Sigmoid colon (tissue), 7 donors: ENCODE data around the gene GGT6. TPM values are rescaled to one million over a fixed set of nuclear protein-coding genes. Genes with fewer than 3 reads are reported as not detected.

Source experiments
- DNase-seq: peaks from one replicate; pipeline ENCODE4 v3.0.0-alpha.2; 2019
- H3K27ac ChIP-seq, 4 donors: fragments of 200-600 bp; sonication (generic); one replicate each; pipeline ENCODE4 v1.5.1; 2016 to 2019; ENCODE audit warnings: mild to moderate bottlenecking in 1 of 4
- H3K27me3 ChIP-seq, 3 donors: fragments of 200-600 bp; sonication (generic); one replicate each; pipeline ENCODE4 v1.5.1; 2019; ENCODE audit warnings: mild to moderate bottlenecking in 1 of 3
- H3K36me3 ChIP-seq, 4 donors: fragments of 200-600 bp; sonication (generic); one replicate each; pipeline ENCODE4 v1.5.1; 2016 to 2019
- H3K4me1 ChIP-seq, 4 donors: fragments of 200-600 bp; sonication (generic); one replicate each; pipeline ENCODE4 v1.5.1; 2017 to 2019
- H3K4me3 ChIP-seq, 4 donors: fragments of 200-600 bp; sonication (generic); one replicate each; pipeline ENCODE4 v1.5.1; 2017 to 2019; ENCODE audit warnings: mild to moderate bottlenecking in 2 of 4, moderate library complexity in 1 of 4
- H3K9me3 ChIP-seq, 4 donors: fragments of 200-600 bp in 3 of 4; sonication (generic) in 3 of 4; one replicate each; pipeline versions ENCODE4 v1.5.1 to v1.6.1; 2013 to 2019
- EP300 ChIP-seq, 4 donors: sonication (generic); formaldehyde crosslinking; IDR thresholded peaks; one replicate each; pipeline ENCODE4 v1.6.1; 2017; ENCODE audit warnings: antibody characterized with exemption in 4 of 4
- POLR2A ChIP-seq, 2 donors: fragments of 450-650 bp; IDR thresholded peaks; one replicate each; pipeline ENCODE4 v1.6.1; 2016; ENCODE audit warnings: antibody characterized with exemption in 2 of 2, mild to moderate bottlenecking in 2 of 2, moderate library complexity in 2 of 2
- POLR2AphosphoS5 ChIP-seq, 4 donors: sonication (generic); formaldehyde crosslinking; IDR thresholded peaks; one replicate each; pipeline ENCODE4 v1.6.1; 2017; ENCODE audit warnings: antibody characterized with exemption in 4 of 4
- WGBS, 2 donors: extraction: QIAGEN DNeasy Blood & Tissue Kit; methylation state at CpG; one replicate each; pipeline ENCODE4 v1.1.7; 2013; 5-methylcytosine and 5-hydroxymethylcytosine counted together
- intact Hi-C: fragments of 100-400 bp; cut with DNase I; formaldehyde crosslinking; loops from one replicate; pipeline ENCODE4 v1.15.1; 2023
- polyA plus RNA-seq, 3 donors: library from polyadenylated mRNA; stranded (reverse); fragments of 200-250 nt; gene quantifications; one replicate each; pipeline ENCODE4 v1.2.3, GENCODE V29; 2013
- total RNA-seq, 4 donors: library from RNA; depleted of rRNA; stranded (reverse); fragments of >200 nt; gene quantifications; one replicate each; pipeline ENCODE4 v1.1.0, GENCODE V29; 2016
- TF ChIP-seq, protein P1 (sequence below), 4 experiments: fragments of 450-650 bp in 3 of 4; fragments of 200-600 bp in 1 of 4; IDR thresholded peaks; one replicate each; pipeline ENCODE4 v1.5.1; 2016 to 2019; ENCODE audit warnings: antibody characterized with exemption in 4 of 4, mild to moderate bottlenecking in 3 of 4, moderate library complexity in 2 of 4
- donor health status: healthy with polysubstance abuse.
- donor health status: Bipolar disorder and iron deficiency.
- donor health status: healthy.

Gene GGT6
- total and polyA plus RNA-seq, 7 donors = 0.71 to 94.4 (median 22.2) TPM; not detected in 2

DNA sequence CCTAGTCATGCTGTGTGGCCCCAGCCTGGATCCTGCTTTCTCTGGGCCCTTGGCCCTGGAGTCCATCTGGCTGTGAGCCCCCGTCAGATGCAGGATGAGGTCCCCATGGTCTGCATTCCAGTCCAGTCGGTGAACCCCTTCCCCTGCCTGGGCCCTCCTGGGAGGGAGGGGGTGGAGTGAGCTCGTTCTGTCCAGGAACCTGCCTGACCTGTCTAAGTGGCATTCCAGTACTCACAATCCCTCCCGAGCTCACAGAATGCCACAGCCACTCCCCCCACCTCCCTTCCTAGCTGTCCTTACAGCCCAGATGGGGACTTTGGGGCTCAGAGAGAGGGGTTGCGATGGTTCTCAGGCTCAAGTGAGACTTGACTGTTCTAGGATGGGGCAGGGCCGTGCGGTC lies 46.2 kb downstream of the GGT6 start:
- Histone ChIP-seq H3K36me3 (no peaks in the 10 kb centered on the region), H3K27ac (peak overlapping the region in 1 of 4 donors; percentile 38)
- TF ChIP-seq POLR2A (IDR thresholded peaks at IDR 0.05) (no peak), POLR2AphosphoS5 (IDR thresholded peaks at IDR 0.05) (no peak), EP300 (IDR thresholded peaks at IDR 0.05) (no peak)
- TF ChIP-seq, protein P1, sequence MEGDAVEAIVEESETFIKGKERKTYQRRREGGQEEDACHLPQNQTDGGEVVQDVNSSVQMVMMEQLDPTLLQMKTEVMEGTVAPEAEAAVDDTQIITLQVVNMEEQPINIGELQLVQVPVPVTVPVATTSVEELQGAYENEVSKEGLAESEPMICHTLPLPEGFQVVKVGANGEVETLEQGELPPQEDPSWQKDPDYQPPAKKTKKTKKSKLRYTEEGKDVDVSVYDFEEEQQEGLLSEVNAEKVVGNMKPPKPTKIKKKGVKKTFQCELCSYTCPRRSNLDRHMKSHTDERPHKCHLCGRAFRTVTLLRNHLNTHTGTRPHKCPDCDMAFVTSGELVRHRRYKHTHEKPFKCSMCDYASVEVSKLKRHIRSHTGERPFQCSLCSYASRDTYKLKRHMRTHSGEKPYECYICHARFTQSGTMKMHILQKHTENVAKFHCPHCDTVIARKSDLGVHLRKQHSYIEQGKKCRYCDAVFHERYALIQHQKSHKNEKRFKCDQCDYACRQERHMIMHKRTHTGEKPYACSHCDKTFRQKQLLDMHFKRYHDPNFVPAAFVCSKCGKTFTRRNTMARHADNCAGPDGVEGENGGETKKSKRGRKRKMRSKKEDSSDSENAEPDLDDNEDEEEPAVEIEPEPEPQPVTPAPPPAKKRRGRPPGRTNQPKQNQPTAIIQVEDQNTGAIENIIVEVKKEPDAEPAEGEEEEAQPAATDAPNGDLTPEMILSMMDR (IDR thresholded peaks at IDR 0.05) = no peak

DNA sequence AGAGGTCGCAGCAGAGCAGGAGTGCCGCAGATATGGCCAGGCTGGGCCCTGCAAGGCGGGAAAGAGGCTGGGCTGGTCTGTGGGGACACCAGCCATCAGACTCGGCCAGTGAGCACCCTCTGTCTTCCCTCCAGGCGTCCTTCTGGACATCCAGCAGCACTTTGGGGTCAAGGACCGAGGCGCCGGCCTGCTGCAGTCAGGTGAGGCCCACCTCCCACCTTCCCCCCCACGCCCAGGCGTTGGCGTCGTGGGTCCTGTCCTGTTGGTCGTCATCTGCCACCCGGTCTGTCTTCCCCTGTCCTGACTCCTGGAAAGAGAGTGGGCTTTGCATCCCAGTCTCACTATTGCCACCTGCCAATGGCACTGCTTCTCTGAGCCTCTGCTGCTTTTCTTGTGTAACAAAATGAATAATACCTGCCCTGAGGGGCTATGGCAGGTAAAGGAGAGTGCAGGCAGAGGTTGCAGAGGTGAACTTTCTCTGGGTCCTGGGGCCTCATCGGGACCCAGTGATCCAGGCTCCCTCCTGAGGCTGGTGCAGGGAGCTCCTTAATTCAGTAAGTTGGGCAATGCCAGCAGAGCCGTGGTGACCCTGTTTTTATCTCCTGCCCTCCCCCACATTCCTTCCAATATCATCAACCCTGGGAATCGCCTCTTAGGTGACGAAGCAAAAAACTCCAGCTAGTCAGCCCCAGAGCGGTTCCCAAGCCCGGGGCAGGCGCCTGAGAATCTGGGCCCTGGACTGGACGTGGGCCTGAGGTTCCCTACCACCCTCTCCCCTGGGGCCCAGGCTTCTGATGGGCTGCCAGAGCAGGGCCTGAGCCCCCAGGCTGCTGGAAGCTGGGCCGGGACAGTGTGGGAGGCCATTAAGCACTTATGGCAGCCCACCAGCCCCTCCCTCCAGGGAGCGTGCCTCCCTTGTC lies 47.0 kb downstream of the GGT6 start:
- peak overlapping the region in 1 of 4 donors; percentile 38 for H3K27ac ChIP-seq
- no peaks in the 10 kb centered on the region for H3K4me1 ChIP-seq
- no peak overlapping the region for H3K4me3 ChIP-seq
- intact Hi-C loops = no loop called here
- TF ChIP-seq POLR2AphosphoS5 (IDR thresholded peaks at IDR 0.05) (no peak), POLR2A (IDR thresholded peaks at IDR 0.05) (no peak), EP300 (IDR thresholded peaks at IDR 0.05) (no peak)
- TF ChIP-seq, protein P1 (IDR thresholded peaks at IDR 0.05) = no peak
- no peaks in the 10 kb centered on the region for H3K9me3 ChIP-seq
- peak; percentile 49 for DNase-seq
- no peaks in the 10 kb centered on the region for H3K27me3 ChIP-seq
- no peaks in the 10 kb centered on the region for H3K36me3 ChIP-seq
- 87 to 89% methylated on average over 24 of the region's 24 CpGs for WGBS, 2 donors

More for the DNA sequence above, 46.2 kb downstream of the GGT6 start:
- DNase-seq = peak; percentile 41
- H3K9me3 ChIP-seq = no peaks in the 10 kb centered on the region
- H3K4me3 ChIP-seq = no peak overlapping the region
- WGBS, 2 donors = 63 to 86% methylated on average over 7 of the region's 7 CpGs
- H3K4me1 ChIP-seq = no peaks in the 10 kb centered on the region
- H3K27me3 ChIP-seq = no peaks in the 10 kb centered on the region
- intact Hi-C loops = no loop called here

DNA sequence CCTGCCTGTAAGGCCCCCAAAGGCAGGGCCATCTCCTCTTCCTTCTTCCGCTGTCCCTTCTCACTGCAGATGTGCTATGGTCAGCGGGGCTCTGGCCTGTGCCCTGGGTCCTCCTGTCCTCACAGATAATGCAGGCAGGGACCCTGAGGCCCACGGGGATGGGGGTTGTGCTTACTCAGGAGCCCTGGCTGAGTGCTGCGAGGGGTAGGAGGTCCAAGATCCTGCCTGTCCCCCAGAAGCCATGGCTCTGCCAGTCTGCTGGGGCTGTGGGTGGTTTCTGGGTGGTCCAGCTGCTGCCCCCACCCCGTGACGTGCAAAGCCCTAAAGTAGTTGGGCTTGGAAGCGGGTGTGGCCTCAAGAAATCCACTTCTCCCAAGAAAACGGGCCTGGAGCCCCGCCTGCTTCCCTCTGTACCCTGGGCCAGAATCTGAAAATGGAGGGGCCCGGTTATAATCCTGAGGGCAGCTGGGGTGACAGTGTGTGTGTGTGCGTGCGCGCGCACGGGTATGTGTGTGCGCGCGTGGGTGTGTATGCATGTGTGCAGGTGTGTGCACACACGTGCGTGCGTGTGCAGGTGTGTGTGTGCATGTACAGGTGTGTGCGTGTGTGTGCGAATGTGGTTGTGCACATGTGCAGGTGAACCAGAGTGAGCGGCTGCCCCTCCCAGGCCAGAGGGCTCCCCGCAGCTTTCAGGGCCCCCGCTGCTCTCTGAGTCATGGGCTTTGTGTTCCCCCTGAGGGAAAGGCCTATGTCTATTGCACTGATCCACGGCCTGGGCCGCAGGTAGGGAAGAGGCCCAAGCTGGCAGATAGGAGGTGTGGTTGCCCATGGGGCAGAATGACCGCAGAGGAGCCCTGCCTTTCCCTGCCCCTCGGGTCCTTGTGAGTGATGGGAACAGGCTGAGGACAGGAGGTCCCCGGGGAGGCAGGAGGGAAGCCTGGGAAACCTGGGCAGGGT lies 47.9 kb downstream of the GGT6 start:
- H3K9me3 ChIP-seq = no peaks in the 10 kb centered on the region
- no peaks in the 10 kb centered on the region for H3K4me1 ChIP-seq
- H3K4me3 ChIP-seq = no peak overlapping the region
- peak; percentile 46 for DNase-seq
- intact Hi-C loops = no loop called here
- 85 to 86% methylated on average over 31 of the region's 31 CpGs for WGBS, 2 donors
- H3K27ac ChIP-seq = peak overlapping the region in 1 of 4 donors; percentile 38
- no peaks in the 10 kb centered on the region for H3K36me3 ChIP-seq
- no peaks in the 10 kb centered on the region for H3K27me3 ChIP-seq
- no peak for TF ChIP-seq EP300 (IDR thresholded peaks at IDR 0.05)
- no peak for TF ChIP-seq POLR2A (IDR thresholded peaks at IDR 0.05)
- TF ChIP-seq POLR2AphosphoS5 (IDR thresholded peaks at IDR 0.05) = no peak
- TF ChIP-seq, protein P1 (IDR thresholded peaks at IDR 0.05) = no peak

DNA sequence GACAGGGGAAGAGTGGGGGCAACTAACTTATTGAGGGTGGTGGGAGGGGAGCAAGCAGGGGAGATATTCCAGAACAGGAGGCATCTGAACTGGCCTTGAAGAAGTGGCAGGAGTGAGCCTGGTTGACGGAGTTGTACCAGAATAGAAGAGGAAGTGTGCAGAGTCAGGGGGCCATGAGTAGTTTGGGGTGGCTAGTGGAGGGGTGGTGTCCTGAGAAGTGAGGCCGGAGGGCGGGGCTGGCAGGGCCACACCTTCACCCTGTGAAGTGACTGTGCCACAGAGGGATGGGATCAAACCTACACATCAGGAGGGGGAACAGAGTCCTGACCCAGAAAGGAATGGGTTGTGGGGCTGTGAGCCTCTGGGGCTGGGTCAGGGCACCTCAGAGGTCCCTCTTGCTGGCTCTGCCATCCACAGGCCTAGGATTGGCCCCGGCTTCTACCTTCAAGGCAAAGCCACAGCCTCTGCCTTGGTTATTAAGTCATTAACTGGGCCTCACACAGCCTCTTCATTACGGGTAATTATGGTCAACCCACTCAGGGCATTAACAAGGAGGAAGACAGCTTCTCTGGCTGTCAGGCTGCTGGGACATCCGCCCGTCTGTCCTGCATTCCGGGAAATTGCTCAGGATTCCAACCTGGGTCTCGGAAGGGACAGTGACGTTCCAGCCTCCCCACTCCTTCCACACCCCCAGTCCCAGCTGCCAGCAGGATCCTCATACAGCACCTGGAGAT lies 49.0 kb downstream of the GGT6 start:
- no peaks in the 10 kb centered on the region for H3K36me3 ChIP-seq
- WGBS, 2 donors = 85 to 86% methylated on average over 10 of the region's 10 CpGs
- H3K4me3 ChIP-seq = no peak overlapping the region
- no peaks in the 10 kb centered on the region for H3K9me3 ChIP-seq
- intact Hi-C loops = no loop called here
- H3K27me3 ChIP-seq = peaks cover 0 to 11% (median 0%) of the 10 kb centered on the region in 3 donors
- DNase-seq = peak; percentile 54
- TF ChIP-seq, protein P1 (IDR thresholded peaks at IDR 0.05) = no peak
- TF ChIP-seq EP300 (IDR thresholded peaks at IDR 0.05) (no peak), POLR2A (IDR thresholded peaks at IDR 0.05) (no peak)
- peaks cover 0 to 2% (median 0%) of the 10 kb centered on the region in 4 donors for H3K4me1 ChIP-seq
- peak overlapping the region in 1 of 4 donors; percentile 66 for H3K27ac ChIP-seq
